Measurements from ENCODE around the gene MCOLN3.

Gene MCOLN3

GRCh38 chr1:85027242-85027983 is 20.9 kb downstream of the MCOLN3 start:
- H3K27me3 ChIP-seq (ENCODE audit: low read depth, low read length) = no peaks in the 10 kb centered on the region
- peak overlapping the region; percentile 11; the same call in 1 of the 2 replicates for H3K27ac ChIP-seq (ENCODE audit: low read length)
- H3K9me3 ChIP-seq (ENCODE audit: insufficient read depth, low read length) = no peaks in the 10 kb centered on the region
- H3K79me2 ChIP-seq (ENCODE audit: low read length) = no peaks in the 10 kb centered on the region
- H2AFZ ChIP-seq (ENCODE audit: low read depth, low read length) = peak overlapping the region; percentile 79
- H3K4me3 ChIP-seq (ENCODE audit: low read length) = peak overlapping the region; percentile 68
- no peak for TF ChIP-seq EZH2phosphoT487 (IDR thresholded peaks at IDR 0.05; ENCODE audit: low read depth)
- TF ChIP-seq, protein P1, sequence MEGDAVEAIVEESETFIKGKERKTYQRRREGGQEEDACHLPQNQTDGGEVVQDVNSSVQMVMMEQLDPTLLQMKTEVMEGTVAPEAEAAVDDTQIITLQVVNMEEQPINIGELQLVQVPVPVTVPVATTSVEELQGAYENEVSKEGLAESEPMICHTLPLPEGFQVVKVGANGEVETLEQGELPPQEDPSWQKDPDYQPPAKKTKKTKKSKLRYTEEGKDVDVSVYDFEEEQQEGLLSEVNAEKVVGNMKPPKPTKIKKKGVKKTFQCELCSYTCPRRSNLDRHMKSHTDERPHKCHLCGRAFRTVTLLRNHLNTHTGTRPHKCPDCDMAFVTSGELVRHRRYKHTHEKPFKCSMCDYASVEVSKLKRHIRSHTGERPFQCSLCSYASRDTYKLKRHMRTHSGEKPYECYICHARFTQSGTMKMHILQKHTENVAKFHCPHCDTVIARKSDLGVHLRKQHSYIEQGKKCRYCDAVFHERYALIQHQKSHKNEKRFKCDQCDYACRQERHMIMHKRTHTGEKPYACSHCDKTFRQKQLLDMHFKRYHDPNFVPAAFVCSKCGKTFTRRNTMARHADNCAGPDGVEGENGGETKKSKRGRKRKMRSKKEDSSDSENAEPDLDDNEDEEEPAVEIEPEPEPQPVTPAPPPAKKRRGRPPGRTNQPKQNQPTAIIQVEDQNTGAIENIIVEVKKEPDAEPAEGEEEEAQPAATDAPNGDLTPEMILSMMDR (IDR thresholded peaks at IDR 0.05; ENCODE audit: low read depth, low read length) = peak; percentile 56
- H3K36me3 ChIP-seq (replicated peaks; ENCODE audit: low read depth, low read length) = no peaks in the 10 kb centered on the region
- H4K20me1 ChIP-seq (ENCODE audit: insufficient read depth, low read length) = no peaks in the 10 kb centered on the region
- H3K4me2 ChIP-seq (ENCODE audit: low read length) = peak overlapping the region; percentile 93
- peak overlapping the region; percentile 42 for H3K9ac ChIP-seq (ENCODE audit: low read length)
- peaks cover 8% of the 10 kb centered on the region for H3K4me1 ChIP-seq (ENCODE audit: low read length)

DNA sequence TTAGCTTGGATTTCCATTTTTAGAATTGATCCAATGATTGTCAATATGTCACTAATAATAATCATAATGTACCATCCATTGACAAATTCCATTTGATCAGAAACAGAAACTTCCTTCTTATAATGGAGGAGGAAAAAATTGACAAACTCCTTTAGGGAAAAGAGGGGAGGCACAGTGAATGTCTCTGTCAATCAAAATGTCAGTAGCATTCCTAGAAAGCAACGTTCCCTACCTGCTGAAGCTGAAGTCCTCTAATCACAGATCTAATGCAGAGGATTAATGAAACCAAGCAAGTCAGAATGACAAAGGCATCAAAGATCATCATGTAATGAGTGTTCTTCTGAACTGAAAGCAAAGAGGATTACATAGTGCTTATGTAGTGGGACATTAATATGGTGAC is 22.4 kb downstream of the MCOLN3 start:
- Histone ChIP-seq H3K36me3 (replicated peaks; ENCODE audit: low read depth, low read length) (no peaks in the 10 kb centered on the region), H3K27me3 (ENCODE audit: low read depth, low read length) (no peaks in the 10 kb centered on the region), H3K9ac (ENCODE audit: low read length) (no peak overlapping the region), H2AFZ (ENCODE audit: low read depth, low read length) (no peak overlapping the region), H3K27ac (ENCODE audit: low read length) (no peak overlapping the region), H3K9me3 (ENCODE audit: insufficient read depth, low read length) (no peaks in the 10 kb centered on the region), H3K79me2 (ENCODE audit: low read length) (no peaks in the 10 kb centered on the region), H3K4me3 (ENCODE audit: low read length) (no peak overlapping the region), H3K4me1 (ENCODE audit: low read length) (peaks cover 8% of the 10 kb centered on the region), H3K4me2 (ENCODE audit: low read length) (no peak overlapping the region), H4K20me1 (ENCODE audit: insufficient read depth, low read length) (no peaks in the 10 kb centered on the region)
- TF ChIP-seq, protein P1 (IDR thresholded peaks at IDR 0.05; ENCODE audit: low read depth, low read length) = no peak
- TF ChIP-seq EZH2phosphoT487 (IDR thresholded peaks at IDR 0.05; ENCODE audit: low read depth) = no peak

- Histone ChIP-seq H3K9me3 (ENCODE audit: insufficient read depth, low read length) (no peaks in the 10 kb centered on the region), H3K36me3 (replicated peaks; ENCODE audit: low read depth, low read length) (no peaks in the 10 kb centered on the region), H3K79me2 (ENCODE audit: low read length) (no peaks in the 10 kb centered on the region), H2AFZ (ENCODE audit: low read depth, low read length) (no peak overlapping the region), H3K27me3 (ENCODE audit: low read depth, low read length) (no peaks in the 10 kb centered on the region), H3K27ac (ENCODE audit: low read length) (no peak overlapping the region), H4K20me1 (ENCODE audit: insufficient read depth, low read length) (no peaks in the 10 kb centered on the region), H3K9ac (ENCODE audit: low read length) (no peak overlapping the region), H3K4me3 (ENCODE audit: low read length) (no peak overlapping the region), H3K4me1 (ENCODE audit: low read length) (peaks cover 8% of the 10 kb centered on the region), H3K4me2 (ENCODE audit: low read length) (no peak overlapping the region)
- no peak for TF ChIP-seq EZH2phosphoT487 (IDR thresholded peaks at IDR 0.05; ENCODE audit: low read depth)
- TF ChIP-seq, protein P1 (IDR thresholded peaks at IDR 0.05; ENCODE audit: low read depth, low read length) = no peak
Observed at GRCh38 chr1:85024736-85025135, 23.6 kb downstream of the MCOLN3 start.

- no peak overlapping the region for H3K4me3 ChIP-seq (ENCODE audit: low read length)
- H3K27ac ChIP-seq (ENCODE audit: low read length) = no peak overlapping the region
- H4K20me1 ChIP-seq (ENCODE audit: insufficient read depth, low read length) = no peaks in the 10 kb centered on the region
- H2AFZ ChIP-seq (ENCODE audit: low read depth, low read length) = no peak overlapping the region
- no peak overlapping the region for H3K9ac ChIP-seq (ENCODE audit: low read length)
- H3K4me2 ChIP-seq (ENCODE audit: low read length) = no peak overlapping the region
- no peaks in the 10 kb centered on the region for H3K9me3 ChIP-seq (ENCODE audit: insufficient read depth, low read length)
- peaks cover 8% of the 10 kb centered on the region for H3K4me1 ChIP-seq (ENCODE audit: low read length)
- no peaks in the 10 kb centered on the region for H3K36me3 ChIP-seq (replicated peaks; ENCODE audit: low read depth, low read length)
- no peaks in the 10 kb centered on the region for H3K27me3 ChIP-seq (ENCODE audit: low read depth, low read length)
- no peak for TF ChIP-seq EZH2phosphoT487 (IDR thresholded peaks at IDR 0.05; ENCODE audit: low read depth)
- TF ChIP-seq, protein P1 (IDR thresholded peaks at IDR 0.05; ENCODE audit: low read depth, low read length) = no peak
- no peaks in the 10 kb centered on the region for H3K79me2 ChIP-seq (ENCODE audit: low read length)
Observed at GRCh38 chr1:85022700-85023099, 25.6 kb downstream of the MCOLN3 start.

Data from OCI-LY3 (cell line).